ENCODE results near the gene ALX4.

GRCh38 chr11:44260081-44260480 is 49.9 kb downstream of the ALX4 start:
- no peak for TF ChIP-seq POLR2AphosphoS5 (IDR thresholded peaks at IDR 0.05)
- TF ChIP-seq CTCF (IDR thresholded peaks at IDR 0.05), result no peak
- TF ChIP-seq EP300 (IDR thresholded peaks at IDR 0.05), result no peak
